ENCODE data around the gene PFKFB2.

PFKFB2 gene

DNA sequence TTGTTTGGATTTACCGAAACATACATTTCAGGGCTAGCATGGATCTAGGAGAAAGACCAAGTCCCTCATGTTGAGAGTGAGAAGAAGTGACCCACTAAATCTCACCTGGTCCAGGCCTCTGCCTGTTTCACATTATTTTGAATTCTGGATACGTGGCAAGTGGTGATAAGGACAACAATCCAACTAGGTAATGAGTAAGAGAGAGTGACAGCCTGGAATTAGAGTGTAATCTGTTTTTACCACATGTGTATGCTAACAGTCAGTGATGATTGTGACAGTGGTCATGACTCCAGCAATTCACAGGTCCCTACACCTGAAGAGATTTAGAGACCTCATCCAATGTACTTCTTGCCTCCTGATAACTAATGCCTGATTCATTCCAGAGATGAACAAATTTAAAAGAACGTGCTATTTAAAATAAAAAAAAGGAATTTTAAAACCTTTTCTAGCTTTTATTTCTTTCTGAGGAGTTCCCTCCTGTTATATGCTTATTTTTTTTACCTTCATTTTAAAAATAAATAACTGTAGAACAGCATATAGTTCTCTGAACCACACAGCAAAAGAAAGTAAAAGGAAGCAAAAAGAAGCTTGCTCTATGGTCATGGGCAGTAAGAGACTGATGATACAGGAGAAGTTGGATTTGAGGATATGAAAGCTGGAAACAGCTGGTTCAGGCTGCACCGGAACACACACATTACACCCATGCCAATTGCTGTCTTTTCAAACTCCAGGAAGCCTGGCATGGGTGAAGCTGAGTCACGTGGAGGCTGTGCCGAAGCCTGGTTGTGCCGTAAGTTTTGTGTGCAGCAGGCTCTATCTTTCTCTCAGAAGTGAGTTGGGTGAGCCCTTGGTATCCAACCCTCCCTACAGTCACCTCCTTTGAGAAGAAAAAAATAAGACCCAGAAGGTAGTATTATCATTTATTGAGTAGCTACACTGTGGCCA is 35.2 kb upstream of the PFKFB2 start:
- no peak overlapping the region for H3K4me3 ChIP-seq (ENCODE audit: control insufficient read depth, low read depth, low read length)
- TF ChIP-seq, protein P1, sequence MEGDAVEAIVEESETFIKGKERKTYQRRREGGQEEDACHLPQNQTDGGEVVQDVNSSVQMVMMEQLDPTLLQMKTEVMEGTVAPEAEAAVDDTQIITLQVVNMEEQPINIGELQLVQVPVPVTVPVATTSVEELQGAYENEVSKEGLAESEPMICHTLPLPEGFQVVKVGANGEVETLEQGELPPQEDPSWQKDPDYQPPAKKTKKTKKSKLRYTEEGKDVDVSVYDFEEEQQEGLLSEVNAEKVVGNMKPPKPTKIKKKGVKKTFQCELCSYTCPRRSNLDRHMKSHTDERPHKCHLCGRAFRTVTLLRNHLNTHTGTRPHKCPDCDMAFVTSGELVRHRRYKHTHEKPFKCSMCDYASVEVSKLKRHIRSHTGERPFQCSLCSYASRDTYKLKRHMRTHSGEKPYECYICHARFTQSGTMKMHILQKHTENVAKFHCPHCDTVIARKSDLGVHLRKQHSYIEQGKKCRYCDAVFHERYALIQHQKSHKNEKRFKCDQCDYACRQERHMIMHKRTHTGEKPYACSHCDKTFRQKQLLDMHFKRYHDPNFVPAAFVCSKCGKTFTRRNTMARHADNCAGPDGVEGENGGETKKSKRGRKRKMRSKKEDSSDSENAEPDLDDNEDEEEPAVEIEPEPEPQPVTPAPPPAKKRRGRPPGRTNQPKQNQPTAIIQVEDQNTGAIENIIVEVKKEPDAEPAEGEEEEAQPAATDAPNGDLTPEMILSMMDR (IDR thresholded peaks at IDR 0.05; ENCODE audit: control insufficient read depth, insufficient read depth, low read depth, low read length, missing control alignments), result no peak
- no peak for DNase-seq (ENCODE audit: low read depth)

DNA sequence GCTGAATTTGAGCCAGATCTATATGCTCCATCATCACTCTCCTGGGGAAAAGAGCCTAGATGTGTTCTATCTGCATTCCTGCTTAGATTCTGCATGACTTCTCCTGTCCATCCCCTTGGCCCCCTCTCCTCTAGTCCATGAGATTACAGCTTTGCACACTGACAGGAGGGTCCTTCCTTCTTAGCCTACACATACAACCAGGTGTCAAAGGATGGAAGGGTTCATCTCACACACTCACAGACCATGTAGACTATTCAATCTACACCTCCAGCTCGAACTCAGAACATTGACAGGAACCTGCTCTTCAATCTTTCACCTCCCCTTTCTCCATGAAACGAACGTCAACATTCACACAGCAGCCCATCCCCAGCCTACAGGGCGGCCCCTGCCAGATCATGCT is 34.4 kb upstream of the PFKFB2 start:
- DNase-seq (ENCODE audit: low read depth), result no peak
- no peak overlapping the region for H3K4me3 ChIP-seq (ENCODE audit: control insufficient read depth, low read depth, low read length)
- TF ChIP-seq, protein P1 (IDR thresholded peaks at IDR 0.05; ENCODE audit: control insufficient read depth, insufficient read depth, low read depth, low read length, missing control alignments), result no peak

DNA sequence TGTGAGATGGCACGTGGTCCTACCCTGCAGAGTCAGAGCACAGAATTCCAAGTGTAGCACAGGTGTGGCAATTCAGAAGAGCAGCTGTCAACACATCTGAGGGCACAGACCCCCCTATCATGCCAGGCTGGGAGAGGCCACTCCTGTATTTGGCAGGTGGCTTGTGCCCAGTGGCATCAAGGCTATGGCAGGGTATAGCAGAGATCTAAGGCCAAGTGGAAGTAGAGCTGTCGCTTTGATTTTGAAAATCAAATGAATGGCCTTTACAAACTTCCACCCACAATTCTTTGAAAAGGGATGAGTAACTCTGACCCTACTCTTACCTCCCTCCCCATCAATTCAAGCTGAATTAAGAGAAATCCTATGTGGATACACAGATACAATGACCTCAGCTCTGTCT is 33.9 kb upstream of the PFKFB2 start:
- no peak for DNase-seq (ENCODE audit: low read depth)
- TF ChIP-seq, protein P1 (IDR thresholded peaks at IDR 0.05; ENCODE audit: control insufficient read depth, insufficient read depth, low read depth, low read length, missing control alignments), result no peak
- no peak overlapping the region for H3K4me3 ChIP-seq (ENCODE audit: control insufficient read depth, low read depth, low read length)

DNA sequence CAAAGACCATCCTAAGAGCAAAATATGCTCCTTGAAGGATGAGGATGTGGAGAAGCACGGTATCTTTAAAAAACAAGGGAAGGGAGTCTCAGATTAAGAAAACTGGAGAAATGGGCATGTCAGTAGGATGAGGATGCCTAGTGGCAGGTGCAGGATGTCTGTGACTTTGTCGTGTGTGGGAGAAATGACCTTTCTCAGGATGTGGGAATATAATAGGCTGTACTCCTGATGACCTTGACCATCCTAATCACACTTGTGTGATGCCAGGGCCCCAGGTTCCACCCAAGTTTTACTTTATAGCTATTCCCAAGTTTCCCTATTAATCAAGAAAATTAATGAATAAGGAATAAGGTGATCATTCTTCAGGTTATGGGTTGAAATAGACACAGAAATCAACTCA is 33.4 kb upstream of the PFKFB2 start:
- no peak for DNase-seq (ENCODE audit: low read depth)
- no peak overlapping the region for H3K4me3 ChIP-seq (ENCODE audit: control insufficient read depth, low read depth, low read length)
- TF ChIP-seq, protein P1 (IDR thresholded peaks at IDR 0.05; ENCODE audit: control insufficient read depth, insufficient read depth, low read depth, low read length, missing control alignments), result no peak

DNA sequence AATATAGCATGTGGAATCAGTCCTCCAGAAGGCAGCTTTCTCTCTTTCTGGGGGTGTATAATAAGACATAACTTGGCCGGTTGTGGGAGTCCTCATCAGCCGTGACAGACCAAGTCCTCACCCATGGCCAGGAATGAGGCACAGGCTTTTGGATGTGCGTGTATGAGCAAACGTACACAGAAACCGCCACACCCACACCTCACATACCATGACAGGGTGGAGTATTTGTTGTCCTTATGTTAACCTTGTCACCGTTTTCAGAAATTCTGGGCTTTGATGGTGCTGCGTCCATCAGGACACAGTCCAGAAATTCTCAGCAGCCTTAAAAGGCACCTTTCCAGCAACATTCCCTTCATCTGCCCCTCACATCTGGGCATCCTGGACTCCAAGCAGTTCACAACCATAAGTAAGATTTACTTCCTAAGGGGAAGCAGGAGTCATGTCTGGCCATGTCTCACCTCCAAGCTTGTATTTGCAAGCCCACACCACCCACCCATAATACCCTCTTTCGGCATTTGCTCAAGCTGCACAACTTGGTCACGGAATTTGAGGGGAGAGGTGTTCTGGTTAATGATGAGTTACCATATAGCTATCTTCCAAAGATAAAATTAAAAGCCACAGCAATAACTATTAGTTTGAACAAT is 32.9 kb upstream of the PFKFB2 start:
- TF ChIP-seq, protein P1 (IDR thresholded peaks at IDR 0.05; ENCODE audit: control insufficient read depth, insufficient read depth, low read depth, low read length, missing control alignments), result no peak
- DNase-seq (ENCODE audit: low read depth), result no peak
- H3K4me3 ChIP-seq (ENCODE audit: control insufficient read depth, low read depth, low read length), result no peak overlapping the region

DNA sequence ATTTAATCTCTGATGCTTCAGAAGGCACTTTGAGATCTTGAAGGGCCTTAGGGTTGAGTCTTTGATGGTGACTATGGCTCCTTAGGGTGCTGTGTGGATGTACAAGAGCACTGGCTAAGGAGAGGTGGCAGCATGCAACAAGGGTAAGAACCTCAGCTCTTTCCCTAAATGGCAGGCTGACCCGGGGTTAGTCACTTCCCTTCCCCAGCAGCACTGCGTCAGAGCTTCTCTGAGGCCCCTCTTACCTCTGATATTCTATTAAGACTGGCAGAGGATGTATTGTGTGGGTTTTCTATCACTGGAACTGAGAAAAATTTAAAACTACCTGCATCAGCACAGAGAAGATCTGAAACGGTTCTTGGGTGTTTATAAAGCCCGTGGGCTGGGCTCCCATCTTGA is 32.4 kb upstream of the PFKFB2 start:
- H3K4me3 ChIP-seq (ENCODE audit: control insufficient read depth, low read depth, low read length), result no peak overlapping the region
- no peak for DNase-seq (ENCODE audit: low read depth)
- TF ChIP-seq, protein P1 (IDR thresholded peaks at IDR 0.05; ENCODE audit: control insufficient read depth, insufficient read depth, low read depth, low read length, missing control alignments), result no peak

Measured in AG09309 (cell line).